A673 (cell line): ENCODE results near the gene CASQ1. TPM values are rescaled to one million over a fixed set of nuclear protein-coding genes. Genes with fewer than 3 reads are reported as not detected.

Experiments used
- BruUV-seq: library from RNA; stranded (reverse); fragments of 400-500 nt; replicated peaks from 2 replicates; lab custom pipeline; 2021; lab: Mats Ljungman, UMichigan
- CTCF ChIA-PET: fragments of 300-600 bp; sonication (Branson Sonifier 250); formaldehyde crosslinking; loops from one replicate; lab custom pipeline; 2022; ENCODE audit warnings: antibody characterized with exemption; lab: Charles Lee
- POLR2A ChIA-PET: fragments of 300-600 bp; sonication (Branson Sonifier 250); formaldehyde crosslinking; loops from one replicate; lab custom pipeline; 2022; ENCODE audit warnings: antibody characterized with exemption; ENCODE audit not compliant: low non-redundant PET; lab: Charles Lee
- DNase-seq: peaks from one replicate; pipeline ENCODE4 v3.0.0-alpha.2; 2015; ENCODE audit warnings: low spot score
- H3K27ac ChIP-seq: fragments of 200-600 bp; sonication (generic); 2 replicates; pipeline ENCODE4 v1.5.1; 2016; ENCODE audit warnings: mixed run types, low read depth, mild to moderate bottlenecking, mixed read lengths, antibody characterized with exemption, low read length; ENCODE audit not compliant: poor library complexity, severe bottlenecking
- H3K27me3 ChIP-seq: fragments of 200-600 bp; sonication (generic); replicated peaks from 2 replicates; pipeline ENCODE4 v1.6.1; 2017; ENCODE audit warnings: mixed run types, low read depth, mild to moderate bottlenecking, mixed read lengths, antibody characterized with exemption, low read length; ENCODE audit not compliant: insufficient read depth, poor library complexity
- H3K36me3 ChIP-seq: fragments of 200-600 bp; sonication (generic); 2 replicates; pipeline ENCODE4 v1.6.1; 2016; ENCODE audit warnings: mixed run types, mild to moderate bottlenecking, mixed read lengths, antibody characterized with exemption, low read length; ENCODE audit not compliant: insufficient read depth, poor library complexity, severe bottlenecking
- H3K4me1 ChIP-seq: fragments of 200-600 bp; sonication (generic); 2 replicates; pipeline ENCODE4 v1.6.1; 2017; ENCODE audit warnings: mixed run types, mild to moderate bottlenecking, mixed read lengths, antibody characterized with exemption, low read length; ENCODE audit not compliant: insufficient read depth, poor library complexity, severe bottlenecking
- H3K4me3 ChIP-seq: fragments of 200-600 bp; sonication (generic); 2 replicates; pipeline ENCODE4 v1.5.1; 2016; ENCODE audit warnings: low read depth, mixed run types, mild to moderate bottlenecking, mixed read lengths, low read length; ENCODE audit not compliant: poor library complexity, severe bottlenecking
- H3K9me3 ChIP-seq: fragments of 200-600 bp; sonication (generic); 2 replicates; pipeline ENCODE4 v1.6.1; 2016; ENCODE audit warnings: mixed run types, low read depth, mild to moderate bottlenecking, mixed read lengths, antibody characterized with exemption, low read length; ENCODE audit not compliant: poor library complexity, severe bottlenecking
- CTCF ChIP-seq: fragments of 300-800, 200-600 bp; sonication (generic); conservative IDR thresholded peaks from 2 replicates; pipeline ENCODE4 v1.5.1; 2017; ENCODE audit warnings: low read depth, mild to moderate bottlenecking, antibody characterized with exemption, low read length, moderate library complexity, mixed read lengths
- EZH2 ChIP-seq: fragments of 200-600 bp; sonication (generic); IDR thresholded peaks from 2 replicates; pipeline ENCODE4 v1.6.1; 2017; ENCODE audit warnings: borderline replicate concordance, low read depth, mild to moderate bottlenecking, mixed read lengths, antibody characterized with exemption, low read length; ENCODE audit not compliant: poor library complexity, severe bottlenecking
- intact Hi-C: fragments of 100-400 bp; cut with micrococcal nuclease; formaldehyde crosslinking; loops from one replicate; pipeline ENCODE4 v1.10.0; 2022; ENCODE audit not compliant: unreplicated experiment
- total RNA-seq: library from RNA; stranded (reverse); gene quantifications from 2 replicates; pipeline ENCODE4 v1.2.3, GENCODE V29; 2021

Gene CASQ1
- total RNA-seq, 1 experiment from 2014 or later: not detected

GRCh38 chr1:160191756-160192155 lies 1.4 kb downstream of the CASQ1 start:
- no peak overlapping the region for H3K4me3 ChIP-seq
- CTCF ChIA-PET: interaction anchor here (0.6 kb wide), 1 partner anchor 71 kb away, joined by 4 read pairs; no protein-coding TSS in a partner anchor
- POLR2A ChIA-PET: interaction anchor here (0.6 kb wide), 1 partner anchor 54 kb away, joined by 3 read pairs; no protein-coding TSS in a partner anchor

GRCh38 chr1:160192234-160192633 lies 1.9 kb downstream of the CASQ1 start:
- BruUV-seq: no TSS peak
- H3K27me3 ChIP-seq: no peaks in the 10 kb centered on the region
- ChIA-PET POLR2A (interaction anchor here (0.6 kb wide), 1 partner anchor 53 kb away, joined by 3 read pairs; no protein-coding TSS in a partner anchor), CTCF (interaction anchor here (0.6 kb wide), 1 partner anchor 62 kb away, joined by 10 read pairs; no protein-coding TSS in a partner anchor)
- TF ChIP-seq EZH2: no peak
- TF ChIP-seq CTCF: no peak
- intact Hi-C loops: loop anchor here (2.0 to 5.0 kb wide), 2 partner anchors 60 to 91 kb away; no protein-coding TSS in a partner anchor
- no peak overlapping the region for H3K27ac ChIP-seq
- no peaks in the 10 kb centered on the region for H3K9me3 ChIP-seq
- no peak for DNase-seq
- no peaks in the 10 kb centered on the region for H3K4me1 ChIP-seq
- H3K36me3 ChIP-seq: no peaks in the 10 kb centered on the region
- H3K4me3 ChIP-seq: no peak overlapping the region

More at GRCh38 chr1:160191756-160192155, 1.4 kb downstream of the CASQ1 start:
- Histone ChIP-seq H3K27me3 (no peaks in the 10 kb centered on the region), H3K4me1 (no peaks in the 10 kb centered on the region), H3K36me3 (no peaks in the 10 kb centered on the region), H3K9me3 (no peaks in the 10 kb centered on the region), H3K27ac (no peak overlapping the region)
- no peak for DNase-seq
- intact Hi-C loops: loop anchor here (2.0 to 5.0 kb wide), 2 partner anchors 61 to 91 kb away; no protein-coding TSS in a partner anchor
- TF ChIP-seq EZH2 (no peak), CTCF (no peak)
- BruUV-seq: no TSS peak

DNA sequence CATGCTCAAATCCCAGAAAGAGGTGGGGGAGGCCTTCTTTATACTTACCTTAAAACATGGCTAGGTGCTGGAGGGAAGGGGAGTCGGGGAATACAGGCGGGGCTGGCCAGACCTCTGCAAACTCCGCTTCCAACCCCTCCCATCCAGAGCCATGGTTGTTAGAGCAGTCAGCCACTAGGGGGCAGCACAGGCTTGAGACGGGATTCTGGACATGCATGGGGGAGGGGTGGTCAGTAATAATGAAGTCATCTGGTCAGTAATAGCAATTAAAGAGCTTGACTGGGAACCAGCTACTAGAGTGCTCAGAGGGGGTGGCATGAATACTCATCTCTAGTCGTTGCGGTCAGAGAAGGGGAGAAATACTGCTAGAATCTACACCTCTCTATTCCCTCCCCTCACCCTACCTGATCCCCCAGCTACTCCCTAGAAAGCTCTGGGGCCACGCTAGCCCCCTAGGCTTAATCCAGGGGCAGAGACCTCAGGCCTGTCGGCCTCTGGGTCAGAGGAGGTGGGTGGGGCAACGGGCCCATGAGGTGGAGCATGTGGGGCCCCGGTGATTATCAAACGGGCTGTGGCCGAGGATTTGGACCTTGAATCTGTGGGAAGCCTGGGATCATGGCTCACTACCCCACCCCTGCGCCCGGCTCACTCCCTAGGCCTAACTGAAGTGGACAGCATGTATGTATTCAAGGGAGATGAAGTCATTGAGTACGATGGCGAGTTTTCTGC lies 2.9 kb downstream of the CASQ1 start:
- Histone ChIP-seq H3K4me1 (no peaks in the 10 kb centered on the region), H3K36me3 (no peaks in the 10 kb centered on the region), H3K27me3 (no peaks in the 10 kb centered on the region), H3K9me3 (no peaks in the 10 kb centered on the region), H3K4me3 (no peak overlapping the region), H3K27ac (no peak overlapping the region)
- CTCF ChIA-PET: interaction anchor here (0.6 to 1.2 kb wide), 6 partner anchors 26 to 707 kb away, joined by 3 to 7 read pairs (median 5); partner anchors contain the start of gene PEX19
- peak; percentile 85 for DNase-seq
- intact Hi-C loops: loop anchor here (1.0 to 5.0 kb wide), 4 partner anchors 59 to 183 kb away; no protein-coding TSS in a partner anchor
- TF ChIP-seq EZH2: no peak
- peak; percentile 96 for TF ChIP-seq CTCF
- BruUV-seq: no TSS peak
- POLR2A ChIA-PET: no interaction called here
